ENCODE results near the gene SCAMP5.

The SCAMP5 gene

DNA sequence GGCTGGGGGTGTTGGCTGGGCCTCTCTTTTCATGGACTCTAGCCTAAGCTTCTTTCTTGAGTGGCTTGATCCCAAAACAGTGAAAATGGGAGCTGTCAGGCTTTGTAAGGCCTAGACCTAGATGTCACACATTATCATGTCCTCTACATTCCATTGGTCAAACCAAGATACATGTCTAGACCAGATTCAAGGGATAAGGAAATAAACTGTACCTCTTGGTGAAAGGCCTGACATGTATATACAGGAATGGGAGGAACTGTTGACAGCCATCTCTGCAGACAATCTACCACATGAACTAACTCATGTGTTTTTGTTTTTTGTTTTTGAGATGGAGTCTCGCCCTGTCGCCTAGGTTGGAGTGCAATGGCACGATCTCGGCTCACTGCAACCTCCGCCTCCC, 27.7 kb upstream of the SCAMP5 start:
- TF ChIP-seq RAD21 (IDR thresholded peaks at IDR 0.05; ENCODE audit: low read depth) (no peak), EP300 (IDR thresholded peaks at IDR 0.05; ENCODE audit: borderline replicate concordance) (no peak), TEAD4 (IDR thresholded peaks at IDR 0.05) (no peak), NFIC (IDR thresholded peaks at IDR 0.05) (no peak), YY1 (IDR thresholded peaks at IDR 0.05; ENCODE audit: low read depth) (no peak), CREB1 (IDR thresholded peaks at IDR 0.05; ENCODE audit: low read depth) (no peak), TCF12 (IDR thresholded peaks at IDR 0.05; ENCODE audit: low read depth) (no peak), CEBPB (IDR thresholded peaks at IDR 0.05) (no peak), ZBTB7A (IDR thresholded peaks at IDR 0.05; ENCODE audit: low read depth) (no peak), TAF1 (IDR thresholded peaks at IDR 0.05; ENCODE audit: low read depth) (no peak)
- TF ChIP-seq, protein P1, sequence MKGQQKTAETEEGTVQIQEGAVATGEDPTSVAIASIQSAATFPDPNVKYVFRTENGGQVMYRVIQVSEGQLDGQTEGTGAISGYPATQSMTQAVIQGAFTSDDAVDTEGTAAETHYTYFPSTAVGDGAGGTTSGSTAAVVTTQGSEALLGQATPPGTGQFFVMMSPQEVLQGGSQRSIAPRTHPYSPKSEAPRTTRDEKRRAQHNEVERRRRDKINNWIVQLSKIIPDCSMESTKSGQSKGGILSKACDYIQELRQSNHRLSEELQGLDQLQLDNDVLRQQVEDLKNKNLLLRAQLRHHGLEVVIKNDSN (IDR thresholded peaks at IDR 0.05): no peak
- TF ChIP-seq, protein P2, sequence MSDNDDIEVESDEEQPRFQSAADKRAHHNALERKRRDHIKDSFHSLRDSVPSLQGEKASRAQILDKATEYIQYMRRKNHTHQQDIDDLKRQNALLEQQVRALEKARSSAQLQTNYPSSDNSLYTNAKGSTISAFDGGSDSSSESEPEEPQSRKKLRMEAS (IDR thresholded peaks at IDR 0.05): no peak

DNA sequence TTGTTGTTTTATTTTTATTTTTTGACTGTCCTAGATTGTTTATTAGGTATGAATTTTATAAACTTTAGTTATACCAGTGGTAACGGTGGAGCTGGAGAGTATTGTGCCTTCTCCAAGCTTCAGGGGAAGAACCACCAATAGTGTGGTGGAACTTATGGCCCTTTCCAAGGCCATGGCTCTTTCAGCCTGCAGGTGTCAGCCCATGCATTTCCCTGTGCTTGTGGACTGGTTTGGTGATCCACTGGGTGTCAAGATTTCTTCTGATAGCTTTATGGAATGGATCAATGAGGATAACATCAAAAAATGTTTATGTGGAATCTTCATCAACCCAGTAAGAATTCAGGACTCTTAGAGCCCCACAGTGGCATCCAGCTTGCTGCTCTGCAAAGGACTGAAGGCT, 19.2 kb upstream of the SCAMP5 start:
- TF ChIP-seq TEAD4 (IDR thresholded peaks at IDR 0.05): no peak
- peak; percentile 24; the same call in 1 of the 2 replicates for TF ChIP-seq RAD21 (IDR thresholded peaks at IDR 0.05; ENCODE audit: low read depth)

DNA sequence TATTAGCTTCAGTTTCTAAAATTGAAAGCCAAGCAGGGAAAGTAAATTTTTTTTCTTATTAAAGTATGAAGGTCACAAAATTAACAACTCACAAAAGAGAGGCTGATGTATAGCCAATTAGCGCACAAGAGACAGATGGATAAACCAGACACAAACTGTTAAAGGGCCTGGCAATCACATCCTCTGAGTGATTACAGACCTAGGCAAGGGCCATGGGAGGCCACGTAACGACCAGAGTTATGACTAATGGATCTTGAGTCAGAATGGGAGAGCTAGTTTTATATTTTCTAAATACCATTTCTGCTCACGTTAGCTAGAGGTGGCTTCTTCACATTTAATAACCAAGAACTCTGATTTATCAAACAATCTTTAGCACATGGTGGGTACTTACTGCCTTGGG, 17.8 kb upstream of the SCAMP5 start:
- TF ChIP-seq, protein P2 (IDR thresholded peaks at IDR 0.05): no peak
- no peak for TF ChIP-seq TAF1 (IDR thresholded peaks at IDR 0.05; ENCODE audit: low read depth)
- no peak for TF ChIP-seq ZBTB7A (IDR thresholded peaks at IDR 0.05; ENCODE audit: low read depth)
- no peak for TF ChIP-seq TEAD4 (IDR thresholded peaks at IDR 0.05)
- no peak for TF ChIP-seq TCF12 (IDR thresholded peaks at IDR 0.05; ENCODE audit: low read depth)
- TF ChIP-seq, protein P3, sequence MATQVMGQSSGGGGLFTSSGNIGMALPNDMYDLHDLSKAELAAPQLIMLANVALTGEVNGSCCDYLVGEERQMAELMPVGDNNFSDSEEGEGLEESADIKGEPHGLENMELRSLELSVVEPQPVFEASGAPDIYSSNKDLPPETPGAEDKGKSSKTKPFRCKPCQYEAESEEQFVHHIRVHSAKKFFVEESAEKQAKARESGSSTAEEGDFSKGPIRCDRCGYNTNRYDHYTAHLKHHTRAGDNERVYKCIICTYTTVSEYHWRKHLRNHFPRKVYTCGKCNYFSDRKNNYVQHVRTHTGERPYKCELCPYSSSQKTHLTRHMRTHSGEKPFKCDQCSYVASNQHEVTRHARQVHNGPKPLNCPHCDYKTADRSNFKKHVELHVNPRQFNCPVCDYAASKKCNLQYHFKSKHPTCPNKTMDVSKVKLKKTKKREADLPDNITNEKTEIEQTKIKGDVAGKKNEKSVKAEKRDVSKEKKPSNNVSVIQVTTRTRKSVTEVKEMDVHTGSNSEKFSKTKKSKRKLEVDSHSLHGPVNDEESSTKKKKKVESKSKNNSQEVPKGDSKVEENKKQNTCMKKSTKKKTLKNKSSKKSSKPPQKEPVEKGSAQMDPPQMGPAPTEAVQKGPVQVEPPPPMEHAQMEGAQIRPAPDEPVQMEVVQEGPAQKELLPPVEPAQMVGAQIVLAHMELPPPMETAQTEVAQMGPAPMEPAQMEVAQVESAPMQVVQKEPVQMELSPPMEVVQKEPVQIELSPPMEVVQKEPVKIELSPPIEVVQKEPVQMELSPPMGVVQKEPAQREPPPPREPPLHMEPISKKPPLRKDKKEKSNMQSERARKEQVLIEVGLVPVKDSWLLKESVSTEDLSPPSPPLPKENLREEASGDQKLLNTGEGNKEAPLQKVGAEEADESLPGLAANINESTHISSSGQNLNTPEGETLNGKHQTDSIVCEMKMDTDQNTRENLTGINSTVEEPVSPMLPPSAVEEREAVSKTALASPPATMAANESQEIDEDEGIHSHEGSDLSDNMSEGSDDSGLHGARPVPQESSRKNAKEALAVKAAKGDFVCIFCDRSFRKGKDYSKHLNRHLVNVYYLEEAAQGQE (IDR thresholded peaks at IDR 0.05; ENCODE audit: low read depth): no peak
- no peak for TF ChIP-seq NFIC (IDR thresholded peaks at IDR 0.05)
- TF ChIP-seq YY1 (IDR thresholded peaks at IDR 0.05; ENCODE audit: low read depth): no peak
- no peak for TF ChIP-seq EP300 (IDR thresholded peaks at IDR 0.05; ENCODE audit: borderline replicate concordance)
- no peak for TF ChIP-seq FOXM1 (IDR thresholded peaks at IDR 0.05; ENCODE audit: borderline replicate concordance, low read depth)
- TF ChIP-seq CEBPB (IDR thresholded peaks at IDR 0.05): no peak
- no peak for TF ChIP-seq RAD21 (IDR thresholded peaks at IDR 0.05; ENCODE audit: low read depth)

DNA sequence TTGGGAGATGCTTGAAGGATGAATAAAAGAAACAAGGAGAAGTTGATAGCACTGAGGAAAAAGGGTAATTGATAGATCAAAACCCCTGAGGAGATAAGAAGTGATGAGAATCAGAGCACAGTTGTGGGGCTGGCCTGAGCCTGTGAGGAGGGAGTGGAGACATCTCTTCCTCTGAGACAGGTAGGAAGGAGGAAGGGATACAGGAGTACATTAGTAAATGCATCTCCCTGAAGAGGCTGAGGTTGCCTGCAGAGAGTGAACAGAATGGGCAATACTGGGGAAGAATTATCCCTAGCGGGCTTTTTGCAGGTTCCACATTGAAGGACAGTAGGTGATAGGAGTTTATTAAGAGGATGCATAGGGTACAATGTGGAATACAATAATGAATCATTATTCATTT, 17.3 kb upstream of the SCAMP5 start:
- TF ChIP-seq YY1 (IDR thresholded peaks at IDR 0.05; ENCODE audit: low read depth): no peak
- TF ChIP-seq, protein P2 (IDR thresholded peaks at IDR 0.05): no peak
- TF ChIP-seq RAD21 (IDR thresholded peaks at IDR 0.05; ENCODE audit: low read depth): no peak
- no peak for TF ChIP-seq TEAD4 (IDR thresholded peaks at IDR 0.05)
- no peak for TF ChIP-seq CREB1 (IDR thresholded peaks at IDR 0.05; ENCODE audit: low read depth)
- TF ChIP-seq, protein P3 (IDR thresholded peaks at IDR 0.05; ENCODE audit: low read depth): no peak
- no peak for TF ChIP-seq TCF12 (IDR thresholded peaks at IDR 0.05; ENCODE audit: low read depth)
- no peak for TF ChIP-seq ZBTB7A (IDR thresholded peaks at IDR 0.05; ENCODE audit: low read depth)
- TF ChIP-seq FOXM1 (IDR thresholded peaks at IDR 0.05; ENCODE audit: borderline replicate concordance, low read depth): no peak
- TF ChIP-seq CEBPB (IDR thresholded peaks at IDR 0.05): no peak
- TF ChIP-seq NFIC (IDR thresholded peaks at IDR 0.05): no peak
- TF ChIP-seq, protein P1 (IDR thresholded peaks at IDR 0.05): no peak
- no peak for TF ChIP-seq EGR1 (IDR thresholded peaks at IDR 0.05)
- TF ChIP-seq TAF1 (IDR thresholded peaks at IDR 0.05; ENCODE audit: low read depth): no peak
- no peak for TF ChIP-seq EP300 (IDR thresholded peaks at IDR 0.05; ENCODE audit: borderline replicate concordance)

DNA sequence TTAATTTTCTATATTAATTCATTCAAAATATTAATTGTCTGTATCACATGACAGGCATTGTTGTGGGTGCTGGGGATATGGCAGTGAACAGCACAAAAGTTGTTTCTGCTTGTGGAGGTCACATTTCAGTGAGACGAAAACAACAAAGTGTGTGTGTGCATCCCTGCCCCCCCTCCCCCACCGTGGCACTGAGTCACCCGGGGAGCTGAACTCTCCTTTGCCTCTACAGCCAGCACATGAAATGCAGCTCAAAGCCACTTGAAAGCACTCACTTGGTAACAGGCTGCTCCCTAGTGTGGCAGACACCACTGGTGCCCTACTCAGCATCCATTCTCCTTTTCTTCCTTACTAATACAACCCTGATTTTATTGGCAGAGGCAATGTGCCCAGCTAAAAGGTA, 16.9 kb upstream of the SCAMP5 start:
- TF ChIP-seq ZBTB7A (IDR thresholded peaks at IDR 0.05; ENCODE audit: low read depth) (no peak), RAD21 (IDR thresholded peaks at IDR 0.05; ENCODE audit: low read depth) (no peak), CEBPB (IDR thresholded peaks at IDR 0.05) (no peak), EP300 (IDR thresholded peaks at IDR 0.05; ENCODE audit: borderline replicate concordance) (no peak), EGR1 (IDR thresholded peaks at IDR 0.05) (no peak), TEAD4 (IDR thresholded peaks at IDR 0.05) (no peak)
- TF ChIP-seq, protein P2 (IDR thresholded peaks at IDR 0.05): no peak

DNA sequence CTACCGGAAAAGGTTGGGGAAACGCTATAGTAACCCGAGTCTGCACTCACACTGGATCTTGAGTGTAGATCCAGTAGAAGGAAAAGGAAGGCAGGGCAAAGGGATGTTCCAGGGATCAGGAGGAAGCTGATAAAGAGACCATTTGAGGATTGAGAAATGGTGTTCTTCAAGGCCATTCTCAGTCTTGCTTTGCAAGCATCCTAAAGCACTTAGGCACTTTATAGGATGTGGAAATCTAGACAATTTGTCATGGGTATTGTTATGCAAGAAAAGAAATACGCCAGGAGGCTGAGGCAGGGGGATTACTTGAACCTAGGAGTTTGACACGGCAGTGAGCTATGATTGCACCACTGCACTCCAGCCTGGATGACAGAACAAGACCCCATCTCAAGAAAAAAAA, 13.2 kb upstream of the SCAMP5 start:
- TF ChIP-seq CREB1 (IDR thresholded peaks at IDR 0.05; ENCODE audit: low read depth) (no peak), EGR1 (IDR thresholded peaks at IDR 0.05) (no peak), CEBPB (IDR thresholded peaks at IDR 0.05) (no peak), NFIC (IDR thresholded peaks at IDR 0.05) (no peak), RAD21 (IDR thresholded peaks at IDR 0.05; ENCODE audit: low read depth) (no peak)
- TF ChIP-seq, protein P3 (IDR thresholded peaks at IDR 0.05; ENCODE audit: low read depth): no peak
- TF ChIP-seq, protein P2 (IDR thresholded peaks at IDR 0.05): no peak
- TF ChIP-seq, protein P1 (IDR thresholded peaks at IDR 0.05): no peak

All from Ishikawa (cell line).